GM12801 (cell line): ENCODE results near the gene TJAP1.

Experiments
- CTCF ChIP-seq: IDR thresholded peaks from one replicate; pipeline ENCODE4 v1.5.1; 2011; ENCODE audit warnings: control low read depth; ENCODE audit not compliant: insufficient read length; ENCODE audit errors: extremely low read depth

Gene TJAP1

GRCh38 chr6:43454290-43454695 is 23.1 kb upstream of the TJAP1 start:
- no peak for TF ChIP-seq CTCF

DNA sequence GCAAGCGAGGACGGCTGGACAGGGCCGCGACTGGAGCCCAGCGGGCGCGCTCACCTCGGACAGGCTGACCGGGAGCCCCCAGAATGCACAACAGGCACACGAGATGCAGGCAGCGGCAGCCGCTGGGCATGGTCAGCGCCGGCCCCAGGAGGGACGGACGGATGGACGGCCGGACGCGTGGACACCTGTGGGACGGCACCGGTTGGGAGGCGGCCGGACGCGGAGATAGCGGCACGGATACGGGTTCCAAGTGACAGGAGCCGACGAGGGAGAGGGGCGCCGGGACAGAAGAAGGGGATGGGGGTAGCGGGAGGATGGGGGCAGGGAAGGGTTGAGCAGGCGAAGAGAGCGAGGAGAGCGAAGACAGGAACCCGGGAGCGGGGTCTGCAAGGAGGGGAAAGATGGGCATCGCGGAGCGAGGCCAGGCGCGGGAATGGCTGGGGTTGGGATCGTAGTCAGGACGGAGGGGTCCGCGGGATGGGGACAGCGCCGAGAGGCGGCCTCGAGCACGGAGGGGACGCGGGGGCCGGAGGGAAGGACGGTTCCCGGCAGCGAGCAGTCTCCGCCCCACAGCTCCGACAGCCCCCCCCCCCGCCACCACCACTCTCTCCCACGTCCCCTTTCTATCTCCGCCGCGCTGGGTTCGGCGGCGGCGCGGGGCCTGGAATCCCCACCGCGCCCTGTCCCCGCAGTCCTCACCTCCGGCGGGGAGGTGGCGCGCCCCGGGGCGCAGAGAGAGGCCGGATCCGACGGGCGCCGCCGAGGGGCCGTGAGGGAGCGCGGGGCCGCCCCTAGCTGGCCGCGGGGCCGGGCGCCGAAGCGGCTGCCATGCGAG is 22.5 kb upstream of the TJAP1 start:
- TF ChIP-seq CTCF, result no peak

DNA sequence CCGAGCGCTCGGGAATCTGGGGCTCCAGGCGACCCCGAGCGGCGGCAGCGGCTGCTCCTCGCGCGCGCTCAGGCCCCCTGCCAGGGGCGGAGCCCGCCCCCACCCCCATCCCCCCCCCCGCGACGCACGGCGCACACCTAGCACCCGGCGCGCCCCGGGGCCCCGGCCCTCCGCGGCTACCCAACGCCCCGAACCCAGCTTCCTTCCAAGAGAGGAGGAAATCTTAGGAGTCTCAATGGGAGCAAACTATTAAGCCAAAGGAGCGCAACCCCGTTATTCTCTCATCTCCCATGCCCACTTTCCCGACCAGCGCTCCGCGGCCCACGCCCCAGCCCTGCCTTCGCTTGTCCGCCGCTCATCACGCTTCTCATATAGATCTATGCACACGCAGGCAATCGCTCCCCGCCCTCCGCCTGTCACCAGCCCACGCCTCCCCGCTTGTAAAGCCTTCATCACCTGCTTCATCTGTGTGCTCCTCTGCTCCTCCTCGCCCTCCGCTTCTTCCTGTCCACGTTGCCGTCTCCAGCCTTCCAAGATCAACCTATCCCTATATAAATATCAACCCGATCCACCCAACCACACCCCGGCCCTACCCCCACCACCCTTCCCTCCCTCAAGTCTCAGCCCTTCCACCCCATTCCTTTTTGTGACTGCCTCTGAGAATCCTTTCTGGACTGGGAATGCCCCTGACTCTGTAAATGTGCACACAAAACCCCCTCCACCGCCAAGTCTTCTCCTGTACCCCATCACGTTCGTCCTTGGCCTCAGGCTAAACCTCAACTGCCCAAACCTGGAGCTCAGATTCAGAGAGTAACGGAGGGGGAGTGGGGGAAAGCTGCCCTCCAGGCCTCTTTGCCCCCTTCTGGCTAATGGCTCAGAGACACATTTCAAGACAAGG is 21.6 kb upstream of the TJAP1 start, which contains the start of gene DLK2:
Gene DLK2, minus strand, starts transcription at position 18 of the 898 bp plus-strand sequence. CDS start 723 bp downstream, outside the sequence.
- TF ChIP-seq CTCF, result no peak

- no peak for TF ChIP-seq CTCF
Measured at GRCh38 chr6:43457643-43458042, 19.7 kb upstream of the TJAP1 start.

DNA sequence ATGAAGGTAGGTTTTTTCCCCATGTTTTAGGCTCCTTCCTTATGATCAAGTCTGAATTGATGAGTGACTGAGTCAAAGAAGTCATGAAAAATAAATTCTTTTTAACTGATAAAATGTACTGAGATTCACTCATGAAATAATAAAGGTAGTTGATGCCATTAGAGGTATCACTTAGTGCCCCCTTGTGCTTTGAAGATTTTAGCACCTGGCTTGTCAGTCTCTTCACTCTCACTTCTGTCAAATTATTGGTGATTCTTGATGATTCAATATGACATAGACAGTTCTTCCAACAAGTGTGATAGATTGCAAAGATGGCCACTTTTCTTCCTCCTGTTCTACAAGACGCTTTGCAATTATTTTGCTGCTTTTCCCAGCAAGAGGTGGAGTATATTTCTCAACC is 17.8 kb upstream of the TJAP1 start:
- TF ChIP-seq CTCF, result no peak

- no peak for TF ChIP-seq CTCF
Measured at GRCh38 chr6:43460032-43460431, 17.3 kb upstream of the TJAP1 start.

GRCh38 chr6:43461936-43462335 is 15.4 kb upstream of the TJAP1 start:
- TF ChIP-seq CTCF, result no peak
